Loucy (cell line): ENCODE measurements around the gene SIPA1L2.

Experiments used
- EZH2phosphoT487 ChIP-seq: fragments of 200-600 bp; IDR thresholded peaks from 2 replicates; pipeline ENCODE4 v1.6.1; 2018; ENCODE audit warnings: antibody characterized with exemption, mild to moderate bottlenecking, moderate library complexity, borderline replicate concordance
- TF ChIP-seq, protein P1 (sequence below): fragments of 200-600 bp; sonication (generic); conservative IDR thresholded peaks from 2 replicates; pipeline ENCODE4 v1.5.1; 2014; ENCODE audit warnings: mild to moderate bottlenecking, antibody characterized with exemption, low read length

DNA sequence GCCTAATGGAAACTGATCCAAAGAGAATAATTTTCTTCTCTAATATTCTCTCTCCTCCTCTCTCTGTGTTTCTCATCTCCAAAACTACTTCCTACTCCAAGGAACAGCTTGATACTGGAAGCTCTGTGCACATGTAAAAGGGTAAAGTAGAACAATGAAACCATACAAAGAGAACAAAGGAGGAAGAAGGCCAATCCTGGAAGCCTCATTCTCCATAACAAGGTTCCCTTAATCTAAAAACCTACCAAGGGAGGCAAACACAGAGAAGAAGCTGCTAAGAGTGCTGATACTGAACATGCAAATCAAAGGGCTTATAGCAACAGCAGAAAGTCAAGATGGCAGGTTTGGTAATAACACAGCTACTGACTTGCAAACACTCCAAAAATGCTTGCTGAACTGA lies 44.4 kb downstream of the SIPA1L2 start:
- TF ChIP-seq, protein P1, sequence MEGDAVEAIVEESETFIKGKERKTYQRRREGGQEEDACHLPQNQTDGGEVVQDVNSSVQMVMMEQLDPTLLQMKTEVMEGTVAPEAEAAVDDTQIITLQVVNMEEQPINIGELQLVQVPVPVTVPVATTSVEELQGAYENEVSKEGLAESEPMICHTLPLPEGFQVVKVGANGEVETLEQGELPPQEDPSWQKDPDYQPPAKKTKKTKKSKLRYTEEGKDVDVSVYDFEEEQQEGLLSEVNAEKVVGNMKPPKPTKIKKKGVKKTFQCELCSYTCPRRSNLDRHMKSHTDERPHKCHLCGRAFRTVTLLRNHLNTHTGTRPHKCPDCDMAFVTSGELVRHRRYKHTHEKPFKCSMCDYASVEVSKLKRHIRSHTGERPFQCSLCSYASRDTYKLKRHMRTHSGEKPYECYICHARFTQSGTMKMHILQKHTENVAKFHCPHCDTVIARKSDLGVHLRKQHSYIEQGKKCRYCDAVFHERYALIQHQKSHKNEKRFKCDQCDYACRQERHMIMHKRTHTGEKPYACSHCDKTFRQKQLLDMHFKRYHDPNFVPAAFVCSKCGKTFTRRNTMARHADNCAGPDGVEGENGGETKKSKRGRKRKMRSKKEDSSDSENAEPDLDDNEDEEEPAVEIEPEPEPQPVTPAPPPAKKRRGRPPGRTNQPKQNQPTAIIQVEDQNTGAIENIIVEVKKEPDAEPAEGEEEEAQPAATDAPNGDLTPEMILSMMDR: no peak
- TF ChIP-seq EZH2phosphoT487: no peak
